ENCODE data around the gene IRF9.

The IRF9 gene

GRCh38 chr14:24186831-24187538 lies 25.9 kb downstream of the IRF9 start:
- POLR2A ChIA-PET, result interaction anchor here (1.0 to 3.2 kb wide), 6 partner anchors 7 to 81 kb away, joined by 3 to 20 read pairs (median 7); partner anchors contain the start of genes CHMP4A, EMC9 and TM9SF1
- TF ChIP-seq TARDBP (IDR thresholded peaks at IDR 0.05), result no peak
- TF ChIP-seq LEF1 (IDR thresholded peaks at IDR 0.05; ENCODE audit: borderline replicate concordance), result no peak
- TF ChIP-seq ZNF384 (IDR thresholded peaks at IDR 0.05), result no peak
- TF ChIP-seq FOXM1 (IDR thresholded peaks at IDR 0.05; ENCODE audit: borderline replicate concordance), result no peak
- TF ChIP-seq FOXA1 (IDR thresholded peaks at IDR 0.05), result no peak
- no peak for TF ChIP-seq NFRKB (IDR thresholded peaks at IDR 0.05)
- TF ChIP-seq SP1 (IDR thresholded peaks at IDR 0.05), result no peak
- no peak for TF ChIP-seq HDGF (IDR thresholded peaks at IDR 0.05; ENCODE audit: borderline replicate concordance)
- TF ChIP-seq PKNOX1 (IDR thresholded peaks at IDR 0.05), result no peak
- TF ChIP-seq FOXK2 (IDR thresholded peaks at IDR 0.05), result no peak
- TF ChIP-seq CTBP1 (IDR thresholded peaks at IDR 0.05; ENCODE audit: borderline replicate concordance), result no peak
- TF ChIP-seq BHLHE40 (IDR thresholded peaks at IDR 0.05; ENCODE audit: borderline replicate concordance), result no peak
- no peak for TF ChIP-seq L3MBTL2 (conservative IDR thresholded peaks at IDR 0.05)
- no peak for TF ChIP-seq ELF4 (IDR thresholded peaks at IDR 0.05)
- TF ChIP-seq ARNT (IDR thresholded peaks at IDR 0.05), result no peak
- TF ChIP-seq SUZ12 (IDR thresholded peaks at IDR 0.05), result no peak
- CTCF ChIA-PET, result interaction anchor here (1.7 kb wide), 1 partner anchor 26 kb away, joined by 3 read pairs; the partner anchor contains the start of gene IRF9
- DNase-seq (ENCODE audit: extremely low spot score), result no peak

DNA sequence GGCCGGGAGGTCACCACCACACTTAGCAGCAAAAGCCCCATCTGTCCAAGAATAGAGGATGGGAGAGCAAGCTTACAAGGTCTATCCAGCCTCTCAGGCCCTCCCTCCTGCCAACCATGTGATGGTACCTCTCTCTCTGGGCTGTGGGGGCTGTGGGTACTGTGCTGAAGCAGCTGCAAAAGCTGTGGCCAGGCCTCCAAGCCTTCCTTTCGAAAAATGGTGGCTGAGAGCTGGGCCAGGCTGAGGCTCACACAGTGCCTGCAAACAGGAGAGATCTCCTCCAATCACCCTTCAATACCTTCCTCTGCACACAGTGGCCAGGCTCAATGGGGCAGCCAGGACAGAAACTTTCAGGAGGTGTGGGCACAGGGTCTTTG lies 26.5 kb downstream of the IRF9 start:
- DNase-seq (ENCODE audit: extremely low spot score), result no peak
- ChIA-PET CTCF (interaction anchor here (0.6 to 1.7 kb wide), 2 partner anchors 26 to 79 kb away, joined by 3 read pairs; partner anchors contain the start of gene IRF9), POLR2A (interaction anchor here (1.1 to 3.2 kb wide), 6 partner anchors 7 to 81 kb away, joined by 3 to 20 read pairs (median 10); partner anchors contain the start of genes CHMP4A, EMC9, TINF2 and TM9SF1)
- TF ChIP-seq FOXK2 (IDR thresholded peaks at IDR 0.05), result no peak
- no peak for TF ChIP-seq SUZ12 (IDR thresholded peaks at IDR 0.05)
- no peak for TF ChIP-seq CTBP1 (IDR thresholded peaks at IDR 0.05; ENCODE audit: borderline replicate concordance)
- TF ChIP-seq ELF4 (IDR thresholded peaks at IDR 0.05), result no peak
- no peak for TF ChIP-seq ZNF384 (IDR thresholded peaks at IDR 0.05)
- TF ChIP-seq ARNT (IDR thresholded peaks at IDR 0.05), result no peak
- no peak for TF ChIP-seq BHLHE40 (IDR thresholded peaks at IDR 0.05; ENCODE audit: borderline replicate concordance)
- TF ChIP-seq NFRKB (IDR thresholded peaks at IDR 0.05), result no peak
- TF ChIP-seq HDGF (IDR thresholded peaks at IDR 0.05; ENCODE audit: borderline replicate concordance), result no peak
- no peak for TF ChIP-seq PKNOX1 (IDR thresholded peaks at IDR 0.05)
- TF ChIP-seq SP1 (IDR thresholded peaks at IDR 0.05), result no peak
- no peak for TF ChIP-seq FOXA1 (IDR thresholded peaks at IDR 0.05)
- no peak for TF ChIP-seq FOXM1 (IDR thresholded peaks at IDR 0.05; ENCODE audit: borderline replicate concordance)
- TF ChIP-seq TARDBP (IDR thresholded peaks at IDR 0.05), result no peak
- no peak for TF ChIP-seq LEF1 (IDR thresholded peaks at IDR 0.05; ENCODE audit: borderline replicate concordance)
- TF ChIP-seq L3MBTL2 (conservative IDR thresholded peaks at IDR 0.05), result no peak

DNA sequence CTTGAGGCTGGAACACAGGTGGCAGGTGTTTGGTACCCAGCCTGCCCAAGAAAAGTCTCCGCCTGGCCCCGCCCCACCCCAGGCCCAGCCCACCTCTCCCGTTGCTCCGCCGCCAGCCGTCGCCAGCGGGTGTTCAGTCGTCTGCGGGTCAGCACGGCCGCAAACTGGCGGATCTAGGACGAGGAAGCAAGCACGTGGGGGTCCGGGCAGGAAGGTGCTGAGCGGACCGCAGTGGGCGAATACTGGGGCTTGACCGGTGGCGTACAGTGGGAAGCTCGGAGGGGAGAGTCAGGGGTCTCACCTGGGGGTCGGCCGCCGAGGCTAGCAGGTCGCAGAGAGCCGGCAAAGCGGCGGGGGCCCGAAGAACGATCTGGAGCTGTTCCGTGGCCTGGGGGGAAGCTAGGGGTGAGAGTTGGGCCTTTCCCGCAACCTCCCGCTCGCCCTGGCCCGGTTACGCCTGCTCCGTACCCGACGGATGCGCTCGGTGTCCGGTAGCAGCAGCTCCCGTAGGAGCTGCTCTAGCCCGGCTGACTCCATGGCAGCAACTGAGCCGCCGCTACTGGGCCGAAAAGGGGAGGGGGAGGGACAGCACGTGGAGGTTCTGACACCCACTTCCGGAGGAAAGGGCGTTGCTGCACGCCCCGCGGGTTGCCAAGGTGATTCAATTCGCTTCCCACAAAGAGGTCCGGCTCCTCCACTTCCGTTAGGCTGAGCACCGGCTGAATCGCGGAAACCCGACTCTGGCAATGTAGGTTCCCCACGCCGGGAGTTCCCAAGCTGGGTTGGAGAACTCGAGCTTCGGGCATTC lies 27.4 kb downstream of the IRF9 start, which contains the start of gene IPO4:
Gene IPO4 (minus strand): TSS at position 566 of the 808 bp plus-strand sequence. CDS start 29 bp downstream, at position 537.
- POLR2A ChIA-PET, result interaction anchor here (1.0 to 3.2 kb wide), 12 partner anchors 8 to 867 kb away, joined by 3 to 20 read pairs (median 7); partner anchors contain the start of genes CHMP4A, DCAF11, EMC9 and MDP1

GRCh38 chr14:24189059-24189375 lies 28.0 kb downstream of the IRF9 start:
- CTCF ChIA-PET, result interaction anchor here (0.8 to 1.7 kb wide), 3 partner anchors 23 to 119 kb away, joined by 3 to 5 read pairs (median 3); partner anchors contain the start of genes CIDEB and IRF9
- POLR2A ChIA-PET, result interaction anchor here (1.0 to 3.2 kb wide), 11 partner anchors 9 to 868 kb away, joined by 3 to 20 read pairs (median 9); partner anchors contain the start of genes CHMP4A, DCAF11, EMC9 and MDP1
- no peak for DNase-seq (ENCODE audit: extremely low spot score)
- TF ChIP-seq FOXA1 (IDR thresholded peaks at IDR 0.05) (no peak), SP1 (IDR thresholded peaks at IDR 0.05) (no peak), SUZ12 (IDR thresholded peaks at IDR 0.05) (no peak), L3MBTL2 (conservative IDR thresholded peaks at IDR 0.05) (no peak), LEF1 (IDR thresholded peaks at IDR 0.05; ENCODE audit: borderline replicate concordance) (no peak), ELF4 (IDR thresholded peaks at IDR 0.05) (no peak)

More for the DNA sequence above, 27.4 kb downstream of the IRF9 start, which contains the start of gene IPO4:
- no peak for TF ChIP-seq HDGF (IDR thresholded peaks at IDR 0.05; ENCODE audit: borderline replicate concordance)
- peak; percentile 91 for TF ChIP-seq CTBP1 (IDR thresholded peaks at IDR 0.05; ENCODE audit: borderline replicate concordance)
- TF ChIP-seq PKNOX1 (IDR thresholded peaks at IDR 0.05), result peak; percentile 72
- no peak for TF ChIP-seq FOXA1 (IDR thresholded peaks at IDR 0.05)
- TF ChIP-seq SUZ12 (IDR thresholded peaks at IDR 0.05), result no peak
- peak; percentile 68; the same call in 1 of the 2 replicates for TF ChIP-seq LEF1 (IDR thresholded peaks at IDR 0.05; ENCODE audit: borderline replicate concordance)
- no peak for TF ChIP-seq NFRKB (IDR thresholded peaks at IDR 0.05)
- TF ChIP-seq FOXM1 (IDR thresholded peaks at IDR 0.05; ENCODE audit: borderline replicate concordance), result peak; percentile 54; the same call in 1 of the 2 replicates
- TF ChIP-seq ELF4 (IDR thresholded peaks at IDR 0.05), result peak; percentile 57
- TF ChIP-seq TARDBP (IDR thresholded peaks at IDR 0.05), result no peak
- no peak for TF ChIP-seq SP1 (IDR thresholded peaks at IDR 0.05)
- TF ChIP-seq BHLHE40 (IDR thresholded peaks at IDR 0.05; ENCODE audit: borderline replicate concordance), result no peak
- peak; percentile 74; the same call in 1 of the 2 replicates for TF ChIP-seq ARNT (IDR thresholded peaks at IDR 0.05)
- TF ChIP-seq FOXK2 (IDR thresholded peaks at IDR 0.05), result no peak
- peak; percentile 75 for TF ChIP-seq L3MBTL2 (conservative IDR thresholded peaks at IDR 0.05)
- no peak for TF ChIP-seq ZNF384 (IDR thresholded peaks at IDR 0.05)
- DNase-seq (ENCODE audit: extremely low spot score), result peak; percentile 98
- CTCF ChIA-PET, result interaction anchor here (0.6 to 1.7 kb wide), 4 partner anchors 24 to 120 kb away, joined by 3 to 5 read pairs (median 3); partner anchors contain the start of genes CIDEB and IRF9
